ENCODE results near the gene KLLN. TPM values are rescaled to one million over a fixed set of nuclear protein-coding genes. Genes with fewer than 3 reads are reported as not detected.

KLLN gene
- total and polyA plus RNA-seq, 2 of the 13 experiments (the other 11 are each of a cell fraction or from before 2014, with no cell fraction given), result 0.08 to 0.44 TPM

DNA sequence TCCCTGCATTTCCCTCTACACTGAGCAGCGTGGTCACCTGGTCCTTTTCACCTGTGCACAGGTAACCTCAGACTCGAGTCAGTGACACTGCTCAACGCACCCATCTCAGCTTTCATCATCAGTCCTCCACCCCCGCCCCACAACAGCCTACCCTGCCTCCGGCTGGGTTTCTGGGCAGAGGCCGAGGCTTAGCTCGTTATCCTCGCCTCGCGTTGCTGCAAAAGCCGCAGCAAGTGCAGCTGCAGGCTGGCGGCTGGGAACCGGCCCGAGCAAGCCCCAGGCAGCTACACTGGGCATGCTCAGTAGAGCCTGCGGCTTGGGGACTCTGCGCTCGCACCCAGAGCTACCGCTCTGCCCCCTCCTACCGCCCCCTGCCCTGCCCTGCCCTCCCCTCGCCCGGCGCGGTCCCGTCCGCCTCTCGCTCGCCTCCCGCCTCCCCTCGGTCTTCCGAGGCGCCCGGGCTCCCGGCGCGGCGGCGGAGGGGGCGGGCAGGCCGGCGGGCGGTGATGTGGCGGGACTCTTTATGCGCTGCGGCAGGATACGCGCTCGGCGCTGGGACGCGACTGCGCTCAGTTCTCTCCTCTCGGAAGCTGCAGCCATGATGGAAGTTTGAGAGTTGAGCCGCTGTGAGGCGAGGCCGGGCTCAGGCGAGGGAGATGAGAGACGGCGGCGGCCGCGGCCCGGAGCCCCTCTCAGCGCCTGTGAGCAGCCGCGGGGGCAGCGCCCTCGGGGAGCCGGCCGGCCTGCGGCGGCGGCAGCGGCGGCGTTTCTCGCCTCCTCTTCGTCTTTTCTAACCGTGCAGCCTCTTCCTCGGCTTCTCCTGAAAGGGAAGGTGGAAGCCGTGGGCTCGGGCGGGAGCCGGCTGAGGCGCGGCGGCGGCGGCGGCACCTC, at the start of gene KLLN, which contains the start of gene PTEN (continued):
- TF ChIP-seq ARID4A (CRISPR knock-in tag; IDR thresholded peaks at IDR 0.05; ENCODE audit: borderline replicate concordance) (peak; percentile 81), FOXP1 (IDR thresholded peaks at IDR 0.05) (no peak), FOXP1 (CRISPR knock-in tag; IDR thresholded peaks at IDR 0.05) (no peak; the same call in 1 of the 2 replicates), ZNF724P (CRISPR knock-in tag; IDR thresholded peaks at IDR 0.05; ENCODE audit: borderline replicate concordance) (peak; percentile 88; the same call in 1 of the 2 replicates), ZNF460 (CRISPR knock-in tag; IDR thresholded peaks at IDR 0.05; ENCODE audit: borderline replicate concordance) (no peak), U2AF1 (optimal IDR thresholded peaks at IDR 0.05; ENCODE audit: low read depth, low read length) (no peak), ZBTB26 (CRISPR knock-in tag; IDR thresholded peaks at IDR 0.05; ENCODE audit: borderline replicate concordance) (no peak), ZFYVE20 (CRISPR knock-in tag; IDR thresholded peaks at IDR 0.05; ENCODE audit: borderline replicate concordance, low read depth) (peak; percentile 70; the same call in 1 of the 2 replicates), NR2F6 (IDR thresholded peaks at IDR 0.05) (no peak), NR2F6 (CRISPR knock-in tag; IDR thresholded peaks at IDR 0.05) (peak; percentile 28; the same call in 1 of the 2 replicates), SNAPC2 (CRISPR knock-in tag; IDR thresholded peaks at IDR 0.05) (no peak), HNRNPH1 (optimal IDR thresholded peaks at IDR 0.05; ENCODE audit: low read depth, low read length) (no peak), DR1 (CRISPR knock-in tag; IDR thresholded peaks at IDR 0.05) (peak; percentile 52; the same call in 1 of the 2 replicates), KDM5A (IDR thresholded peaks at IDR 0.05; ENCODE audit: borderline replicate concordance, low read length) (no peak), MLLT10 (CRISPR knock-in tag; IDR thresholded peaks at IDR 0.05) (no peak)
- TF ChIP-seq, protein P1, sequence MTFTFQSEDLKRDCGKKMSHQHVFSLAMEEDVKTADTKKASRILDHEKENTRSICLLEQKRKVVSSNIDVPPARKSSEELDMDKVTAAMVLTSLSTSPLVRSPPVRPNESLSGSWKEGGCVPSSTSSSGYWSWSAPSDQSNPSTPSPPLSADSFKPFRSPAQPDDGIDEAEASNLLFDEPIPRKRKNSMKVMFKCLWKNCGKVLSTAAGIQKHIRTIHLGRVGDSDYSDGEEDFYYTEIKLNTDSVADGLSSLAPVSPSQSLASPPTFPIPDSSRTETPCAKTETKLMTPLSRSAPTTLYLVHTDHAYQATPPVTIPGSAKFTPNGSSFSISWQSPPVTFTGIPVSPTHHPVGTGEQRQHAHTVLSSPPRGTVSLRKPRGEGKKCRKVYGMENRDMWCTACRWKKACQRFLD (CRISPR knock-in tag; IDR thresholded peaks at IDR 0.05; ENCODE audit: borderline replicate concordance), result no peak
- TF ChIP-seq, protein P2, sequence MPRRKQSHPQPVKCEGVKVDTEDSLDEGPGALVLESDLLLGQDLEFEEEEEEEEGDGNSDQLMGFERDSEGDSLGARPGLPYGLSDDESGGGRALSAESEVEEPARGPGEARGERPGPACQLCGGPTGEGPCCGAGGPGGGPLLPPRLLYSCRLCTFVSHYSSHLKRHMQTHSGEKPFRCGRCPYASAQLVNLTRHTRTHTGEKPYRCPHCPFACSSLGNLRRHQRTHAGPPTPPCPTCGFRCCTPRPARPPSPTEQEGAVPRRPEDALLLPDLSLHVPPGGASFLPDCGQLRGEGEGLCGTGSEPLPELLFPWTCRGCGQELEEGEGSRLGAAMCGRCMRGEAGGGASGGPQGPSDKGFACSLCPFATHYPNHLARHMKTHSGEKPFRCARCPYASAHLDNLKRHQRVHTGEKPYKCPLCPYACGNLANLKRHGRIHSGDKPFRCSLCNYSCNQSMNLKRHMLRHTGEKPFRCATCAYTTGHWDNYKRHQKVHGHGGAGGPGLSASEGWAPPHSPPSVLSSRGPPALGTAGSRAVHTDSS (CRISPR knock-in tag; conservative IDR thresholded peaks at IDR 0.05), result no peak
- TF ChIP-seq, protein P3, sequence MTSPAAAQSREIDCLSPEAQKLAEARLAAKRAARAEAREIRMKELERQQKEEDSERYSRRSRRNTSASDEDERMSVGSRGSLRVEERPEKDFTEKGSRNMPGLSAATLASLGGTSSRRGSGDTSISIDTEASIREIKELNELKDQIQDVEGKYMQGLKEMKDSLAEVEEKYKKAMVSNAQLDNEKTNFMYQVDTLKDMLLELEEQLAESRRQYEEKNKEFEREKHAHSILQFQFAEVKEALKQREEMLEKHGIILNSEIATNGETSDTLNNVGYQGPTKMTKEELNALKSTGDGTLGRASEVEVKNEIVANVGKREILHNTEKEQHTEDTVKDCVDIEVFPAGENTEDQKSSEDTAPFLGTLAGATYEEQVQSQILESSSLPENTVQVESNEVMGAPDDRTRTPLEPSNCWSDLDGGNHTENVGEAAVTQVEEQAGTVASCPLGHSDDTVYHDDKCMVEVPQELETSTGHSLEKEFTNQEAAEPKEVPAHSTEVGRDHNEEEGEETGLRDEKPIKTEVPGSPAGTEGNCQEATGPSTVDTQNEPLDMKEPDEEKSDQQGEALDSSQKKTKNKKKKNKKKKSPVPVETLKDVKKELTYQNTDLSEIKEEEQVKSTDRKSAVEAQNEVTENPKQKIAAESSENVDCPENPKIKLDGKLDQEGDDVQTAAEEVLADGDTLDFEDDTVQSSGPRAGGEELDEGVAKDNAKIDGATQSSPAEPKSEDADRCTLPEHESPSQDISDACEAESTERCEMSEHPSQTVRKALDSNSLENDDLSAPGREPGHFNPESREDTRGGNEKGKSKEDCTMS (CRISPR knock-in tag; conservative IDR thresholded peaks at IDR 0.05), result no peak

Data from HepG2 (cell line).